GOT3 (cell line): ENCODE results near the gene LTBR.
"Not testable (repeated sequence)": the region's sequence is repeated elsewhere in the genome, so short reads cannot be mapped to it uniquely, and the experiment has no call there.

Experiments used
- DNase-seq: peaks from one replicate; lab custom pipeline; 2025; ENCODE audit warnings: mixed read lengths; lab: John Stamatoyannopoulos, UW

Gene LTBR

DNA sequence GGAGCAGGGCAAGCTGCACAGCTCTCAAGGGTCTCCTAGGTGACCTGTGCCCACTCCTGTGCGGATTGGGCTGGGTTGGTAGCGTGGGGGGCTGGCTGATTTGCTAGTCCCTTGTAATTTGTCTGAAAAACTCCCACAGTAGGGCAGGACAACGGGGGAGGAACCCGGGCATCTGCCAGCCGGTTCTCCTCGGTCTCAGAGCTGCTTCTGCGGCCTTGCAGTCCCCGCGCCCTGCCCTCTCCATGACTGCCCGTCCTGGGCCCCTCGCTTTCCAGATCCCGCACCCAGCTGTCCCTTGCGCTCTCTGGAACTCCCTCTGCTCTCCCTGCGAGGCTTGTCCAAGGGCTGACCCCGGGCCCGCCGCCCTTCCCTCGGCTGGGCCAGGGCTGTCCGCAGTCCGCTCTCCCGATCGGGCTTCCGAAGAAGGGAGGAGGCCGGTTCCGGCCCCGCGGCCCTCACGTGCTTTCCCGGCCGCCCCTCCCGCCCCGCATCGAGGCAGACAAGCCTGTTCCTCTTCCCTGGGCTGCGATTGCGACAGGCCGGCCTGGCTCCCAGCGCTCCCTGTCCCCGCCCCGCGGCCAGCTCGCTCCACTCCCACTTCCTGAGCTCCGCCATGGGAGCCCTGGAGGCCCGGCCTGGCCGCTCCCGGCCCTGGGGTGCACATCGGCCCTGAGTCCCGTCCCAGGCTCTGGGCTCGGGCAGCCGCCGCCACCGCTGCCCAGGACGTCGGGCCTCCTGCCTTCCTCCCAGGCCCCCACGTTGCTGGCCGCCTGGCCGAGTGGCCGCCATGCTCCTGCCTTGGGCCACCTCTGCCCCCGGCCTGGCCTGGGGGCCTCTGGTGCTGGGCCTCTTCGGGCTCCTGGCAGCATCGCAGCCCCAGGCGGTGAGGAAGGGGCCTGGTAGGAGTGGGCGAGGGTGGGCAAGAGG lies at the start of gene LTBR:
LTBR (plus strand) TSS at position 591 of the 927 bp plus-strand sequence; CDS start at position 788, 197 bp downstream.
- DNase-seq = peak; percentile 53

DNA sequence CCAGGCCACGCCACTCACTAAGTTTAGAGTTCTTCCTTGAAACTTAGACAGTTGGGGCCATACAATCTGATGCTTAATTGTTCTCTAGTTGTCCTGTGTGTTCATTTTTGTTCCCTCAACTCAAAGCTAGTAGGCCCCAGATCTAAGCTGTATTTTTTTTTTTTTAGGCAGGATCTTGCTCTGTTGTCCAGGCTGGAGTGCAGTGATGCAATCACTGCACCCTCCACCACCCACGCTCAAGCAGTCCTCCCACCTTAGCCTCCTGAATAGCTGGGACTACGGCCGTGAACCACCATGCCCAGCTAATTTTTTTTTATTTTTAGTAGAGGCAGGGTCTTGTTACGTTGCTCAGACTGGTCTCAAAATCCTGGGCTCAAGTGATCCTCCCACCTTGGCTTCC lies 49.6 kb upstream of the LTBR start:
- DNase-seq = no peak

DNA sequence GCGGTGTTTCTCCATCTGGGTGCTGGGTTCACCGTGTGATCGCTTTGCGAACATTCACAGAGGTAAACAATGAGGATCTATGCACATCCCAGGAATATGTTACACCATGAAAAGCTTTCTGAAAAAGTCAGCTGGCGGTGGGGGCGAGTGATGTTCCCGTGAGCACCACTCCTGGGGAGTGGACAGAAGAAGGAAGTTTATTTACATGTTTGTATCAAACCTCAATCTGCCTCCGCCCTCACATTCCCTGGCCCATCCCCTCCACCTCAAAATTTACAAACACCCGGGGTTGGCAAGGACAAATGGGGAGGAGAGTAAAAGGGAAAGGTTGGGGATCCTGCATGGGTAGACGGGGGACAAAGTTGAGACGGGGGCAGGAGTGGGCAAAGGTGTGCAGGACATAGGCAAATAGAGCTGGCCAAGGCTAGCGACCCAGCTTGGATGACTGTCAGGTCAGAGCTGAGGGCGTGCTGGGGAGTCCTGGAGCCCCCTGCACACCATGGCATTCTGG lies 49.0 kb upstream of the LTBR start:
- no peak for DNase-seq

DNA sequence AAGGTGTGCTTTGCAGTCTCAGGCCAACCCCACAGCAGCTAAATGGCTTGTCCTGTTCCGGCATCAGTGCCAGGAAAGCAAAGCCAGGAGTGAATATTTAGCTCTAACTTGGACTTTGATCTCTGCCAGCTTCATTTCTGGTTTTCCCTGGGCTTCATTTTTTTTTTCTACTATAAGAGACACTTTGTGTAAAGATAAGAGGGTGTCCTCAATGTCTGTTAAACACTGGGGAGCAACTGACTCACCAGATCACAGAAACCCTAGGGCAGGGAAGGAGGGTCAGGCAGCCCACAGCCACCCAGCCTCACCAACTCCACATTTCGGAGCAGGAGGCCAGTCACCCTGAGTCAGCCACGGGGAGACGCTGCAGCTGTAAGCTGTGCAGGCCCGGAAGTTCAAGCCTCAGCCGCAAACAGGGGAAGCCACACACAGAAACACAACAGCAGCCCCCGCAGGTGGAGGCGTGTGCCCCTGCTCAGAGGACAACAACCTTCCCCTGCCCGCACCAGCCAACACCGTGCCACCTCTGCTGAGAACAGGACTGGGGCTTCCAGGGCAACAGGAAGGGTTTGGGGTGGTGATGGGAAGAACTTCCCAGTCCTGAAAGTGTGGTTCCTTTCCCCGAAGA lies 48.4 kb upstream of the LTBR start:
- peak; percentile 44 for DNase-seq

DNA sequence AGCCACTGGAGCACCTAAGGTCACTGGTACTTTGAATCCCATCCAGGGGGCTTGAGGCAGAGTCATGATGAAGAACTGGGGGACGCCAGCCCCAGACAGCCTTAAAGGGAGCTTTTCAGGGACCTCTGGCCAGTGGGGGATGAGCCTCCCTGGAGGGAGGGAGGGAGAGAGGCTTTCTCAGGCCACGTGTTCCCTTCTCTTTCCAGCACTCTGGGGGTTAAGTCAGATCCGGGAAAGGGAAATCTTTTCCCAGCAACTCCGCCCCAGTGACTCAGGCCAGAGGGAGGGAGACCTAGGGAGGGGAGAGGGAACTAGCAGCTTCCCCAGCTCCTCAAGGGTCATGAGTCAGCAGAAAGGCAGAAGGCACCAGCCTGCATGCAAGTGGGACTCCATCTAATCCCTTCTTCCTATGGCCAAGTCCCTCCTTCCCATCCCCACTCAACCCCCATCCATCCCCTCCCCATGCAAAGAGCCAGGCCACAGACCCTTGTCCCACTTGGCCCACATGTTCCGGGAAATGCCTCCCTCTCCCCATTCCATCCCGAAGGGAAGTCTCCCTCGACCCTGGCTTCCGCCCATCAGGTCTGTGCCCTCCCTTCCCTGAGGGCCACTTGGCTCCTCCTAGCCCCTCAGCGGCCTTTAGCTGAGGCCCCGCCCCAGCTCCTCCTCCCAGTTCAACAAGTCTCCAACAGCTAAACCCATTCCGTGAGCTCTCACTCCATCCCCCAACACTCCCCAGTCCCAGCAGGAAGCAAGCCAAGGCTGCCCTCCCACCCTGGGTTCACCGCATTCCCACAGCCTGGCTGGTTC lies 47.7 kb upstream of the LTBR start:
- DNase-seq = peak; percentile 94

DNA sequence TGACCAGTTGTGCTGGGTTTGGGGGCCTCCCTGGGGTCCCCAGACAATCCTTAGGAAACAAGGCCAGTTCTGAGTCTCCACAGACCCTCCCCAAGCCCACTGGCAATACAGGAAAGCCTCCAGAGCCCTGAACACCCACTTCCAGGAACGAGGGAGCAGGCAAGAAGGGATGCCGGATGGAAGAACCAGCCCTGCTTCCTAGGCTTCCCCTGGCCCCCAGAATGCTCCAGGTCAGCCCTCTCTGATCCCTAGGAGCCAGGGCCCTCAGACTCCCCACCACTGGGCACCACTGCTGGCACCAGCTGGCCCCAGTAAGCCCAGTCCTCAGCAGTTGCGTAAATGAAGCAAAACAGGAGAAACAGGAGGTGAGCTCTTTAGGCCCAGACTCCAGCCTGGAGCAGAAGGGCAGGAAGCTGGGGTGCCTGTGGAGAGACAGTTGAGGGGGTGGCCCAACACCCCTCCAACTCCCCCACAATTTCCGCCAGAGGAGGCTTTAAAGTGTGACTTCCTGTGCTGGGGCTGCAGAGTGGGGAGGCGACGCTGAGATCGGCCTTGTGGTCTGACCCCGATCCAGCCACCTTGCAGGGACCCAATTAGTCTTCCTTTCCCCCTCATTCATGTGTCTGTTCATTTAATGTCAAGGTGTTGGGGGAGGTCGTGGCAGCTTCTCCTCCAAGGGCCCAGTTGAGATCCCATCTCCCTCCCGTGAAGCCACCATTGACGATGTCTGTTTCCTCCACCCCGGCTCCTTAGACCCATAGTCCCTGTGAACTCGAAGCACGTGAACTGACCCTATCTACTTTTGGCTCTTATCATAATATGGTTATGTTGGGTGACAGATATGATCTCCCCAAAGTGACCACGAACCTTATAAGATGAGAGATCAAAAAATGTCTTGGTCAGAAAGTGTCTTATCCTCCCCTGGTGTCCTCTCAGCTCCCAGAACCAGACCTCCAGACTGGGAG lies 46.8 kb upstream of the LTBR start:
- no peak for DNase-seq

DNA sequence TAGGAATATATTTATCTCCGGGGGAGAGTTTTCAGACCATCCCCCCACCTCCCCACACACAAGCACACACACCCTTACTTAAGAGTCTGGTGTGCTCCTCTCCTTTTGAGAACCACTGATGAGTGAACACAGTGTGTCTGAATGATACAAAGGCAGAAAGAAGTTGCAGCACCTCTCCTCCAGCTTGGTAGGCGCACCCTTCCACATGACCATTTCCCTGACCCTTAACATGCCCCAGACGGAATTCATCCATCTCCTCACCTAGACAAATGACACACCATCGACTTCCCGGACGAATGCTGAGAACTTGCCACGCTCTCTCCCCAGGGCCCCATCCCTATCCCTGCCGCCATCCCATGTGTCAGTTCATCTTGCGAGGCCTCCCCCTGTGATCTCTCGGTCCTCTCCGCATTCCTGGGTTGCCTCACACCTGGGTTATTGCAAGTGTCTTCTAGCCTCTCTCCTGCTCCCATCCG lies 46.0 kb upstream of the LTBR start:
- DNase-seq = no peak

DNA sequence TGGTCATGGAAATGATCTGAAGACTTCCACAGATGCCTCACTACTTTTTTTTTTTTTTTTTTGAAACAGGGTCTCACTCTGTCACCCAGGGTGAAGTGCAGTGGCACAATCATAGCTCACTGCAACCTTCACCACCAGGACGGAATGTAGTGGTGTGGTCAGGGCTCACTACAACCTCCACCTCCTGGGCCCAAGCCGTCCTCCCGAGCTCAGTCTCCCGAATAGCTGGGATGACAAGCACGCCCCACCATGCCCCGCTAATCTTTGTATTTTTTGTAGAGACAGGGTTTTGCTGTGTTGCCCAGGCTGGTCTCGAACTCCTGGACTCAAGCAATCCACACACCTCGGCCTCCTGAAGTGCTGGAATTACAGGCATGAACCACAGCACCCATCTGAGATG lies 45.4 kb upstream of the LTBR start:
- not testable (repeated sequence) for DNase-seq

DNA sequence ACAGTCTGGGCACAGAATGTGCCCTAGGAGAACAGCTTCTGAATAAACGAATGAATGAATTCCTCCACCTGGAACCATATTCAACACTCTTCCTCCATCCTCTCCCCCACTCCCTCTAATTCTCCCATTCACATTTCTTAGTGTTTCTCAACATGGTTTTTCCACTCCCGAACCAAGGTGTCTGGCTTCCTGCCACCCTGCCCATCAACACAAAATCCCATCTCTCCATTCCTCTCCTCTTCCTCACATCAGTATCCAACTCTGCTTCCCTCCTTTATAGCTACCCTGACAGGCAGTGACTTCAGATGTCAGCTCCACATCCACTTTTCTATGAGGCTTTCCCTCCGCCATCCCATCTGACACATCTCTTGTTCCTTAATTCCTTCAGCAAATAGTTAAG lies 45.0 kb upstream of the LTBR start:
- no peak for DNase-seq

DNA sequence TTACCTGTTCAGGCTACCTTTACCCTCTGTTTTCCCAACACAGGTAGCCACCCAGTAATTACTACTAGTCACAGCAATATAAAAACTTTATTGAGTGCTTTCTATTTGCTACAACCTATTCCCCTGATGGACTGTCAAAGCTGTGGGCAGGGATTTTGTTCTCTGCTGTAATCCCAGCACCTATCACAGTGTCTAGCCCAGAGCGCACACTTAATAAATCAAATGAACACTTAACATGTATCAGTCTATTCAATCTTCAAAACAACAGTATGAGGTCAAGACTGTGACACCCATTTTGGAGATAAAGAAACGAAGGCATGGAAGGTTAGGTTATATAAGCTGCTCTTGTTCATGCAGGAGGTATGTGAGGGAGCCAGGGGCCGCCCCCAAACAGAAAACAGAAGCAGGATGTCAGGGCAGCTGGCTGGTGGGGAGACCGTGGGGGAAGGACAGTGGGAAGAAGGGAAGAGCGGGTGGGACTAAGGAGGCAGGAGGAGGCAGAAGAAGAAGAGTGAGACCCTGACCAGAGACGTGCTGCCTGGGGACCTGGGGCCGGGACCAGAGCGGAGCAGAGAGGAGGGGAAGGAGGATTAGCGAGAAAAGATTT lies 43.8 kb upstream of the LTBR start:
- no peak for DNase-seq

DNA sequence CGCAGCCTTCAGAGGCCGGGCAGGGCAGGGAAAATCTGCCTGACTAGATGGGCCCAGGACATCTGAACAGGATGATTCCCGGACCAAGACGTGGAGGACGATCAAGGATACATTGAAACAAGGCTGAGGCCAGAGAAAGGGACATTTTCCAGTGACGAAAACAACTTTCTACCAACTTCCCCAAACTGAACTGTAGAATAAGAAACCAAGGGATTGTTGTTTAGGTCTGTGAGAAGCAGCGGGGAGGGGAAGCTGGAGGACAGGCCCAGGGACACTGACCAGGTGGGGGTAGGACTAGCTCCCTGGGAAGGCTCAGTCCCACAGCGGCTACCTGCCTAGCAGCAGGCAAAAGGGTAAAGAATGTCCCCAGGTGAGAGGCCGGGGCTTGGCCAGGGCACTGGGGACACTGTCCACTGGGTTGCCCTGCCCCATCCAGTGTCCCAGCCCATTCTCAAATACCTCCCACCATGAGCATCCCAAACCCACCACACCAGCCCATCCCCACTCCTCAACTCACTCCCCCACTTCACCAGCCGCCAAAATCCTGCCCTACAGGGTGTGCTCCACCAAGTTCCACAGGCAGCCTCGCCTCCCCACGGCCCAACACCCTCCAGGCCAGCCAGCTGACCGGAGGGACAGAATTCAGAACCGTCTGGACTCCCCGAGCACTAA lies 43.1 kb upstream of the LTBR start:
- DNase-seq = no peak

DNA sequence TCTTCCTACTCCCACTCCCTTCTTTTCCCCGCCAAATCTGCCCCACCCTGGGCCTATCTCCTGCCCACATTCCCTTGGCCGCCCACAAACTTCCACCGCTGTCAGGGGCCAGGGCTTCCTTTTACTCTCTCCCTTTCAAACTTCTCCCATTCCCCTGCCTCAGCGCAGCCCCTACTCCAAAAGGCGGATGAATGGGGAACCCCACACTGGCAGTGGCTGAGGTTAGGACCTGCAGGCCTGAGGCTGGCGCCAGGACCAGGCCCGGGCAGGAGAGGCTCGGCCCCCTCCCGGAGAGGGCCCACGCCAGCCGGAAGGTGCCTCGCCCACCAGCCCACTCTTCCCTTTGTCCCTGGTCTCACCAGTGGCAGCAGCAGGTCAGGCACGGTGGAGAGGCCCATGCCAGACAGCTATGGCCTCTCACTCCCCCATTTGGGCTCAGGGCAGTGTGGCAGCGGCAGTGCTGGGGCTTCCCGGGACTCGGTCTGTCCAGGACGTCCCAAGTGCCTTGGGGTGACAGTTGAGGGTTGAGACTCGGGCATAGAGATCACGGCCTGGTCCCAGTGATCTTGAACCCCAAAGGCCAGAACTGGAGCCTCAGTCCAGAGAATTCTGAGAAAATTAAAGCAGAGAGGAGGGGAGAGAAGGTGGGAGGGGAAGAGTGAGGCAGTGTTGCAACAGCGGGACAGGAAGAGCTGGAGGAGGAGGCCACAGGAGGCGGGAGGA lies 42.4 kb upstream of the LTBR start, which contains the start of gene TNFRSF1A:
TNFRSF1A (minus strand) TSS at position 660 of the 723 bp plus-strand sequence; CDS start at position 398, 262 bp downstream.
- DNase-seq = no peak

DNA sequence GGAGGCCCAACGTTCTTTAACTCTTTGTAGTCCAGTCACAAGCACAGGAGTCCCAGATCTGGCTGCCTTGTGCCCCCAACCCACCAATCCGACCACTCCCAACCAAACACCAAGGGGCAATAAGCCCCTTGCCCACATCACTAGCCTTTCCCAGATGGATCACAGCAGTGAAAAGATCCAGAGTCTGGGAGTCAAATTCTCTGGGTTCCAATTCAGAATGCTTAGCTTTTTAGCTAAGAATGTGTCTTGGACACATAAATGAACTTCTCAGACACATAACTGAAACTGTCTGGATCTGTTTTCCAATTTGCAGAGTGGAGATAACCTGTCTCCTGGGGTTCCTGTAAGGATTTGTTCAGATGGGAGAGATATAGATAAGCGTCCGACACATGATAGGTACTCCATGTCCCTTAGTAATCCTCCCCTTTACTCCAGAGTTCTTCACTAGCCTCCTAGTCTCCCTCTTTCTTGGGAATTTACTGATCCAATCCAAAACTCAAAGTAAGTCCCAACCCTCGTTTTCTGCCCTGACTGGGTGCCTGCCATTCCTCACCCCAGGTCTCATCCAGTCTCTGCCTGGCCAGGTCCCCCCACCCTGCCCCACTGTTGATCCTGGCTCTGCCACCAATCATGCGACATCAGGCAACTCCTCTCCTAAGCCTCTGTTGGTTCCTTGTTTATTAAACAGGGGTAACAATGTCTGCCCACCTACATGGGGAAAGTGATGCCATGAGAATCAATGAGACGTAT lies 41.6 kb upstream of the LTBR start:
- no peak for DNase-seq

DNA sequence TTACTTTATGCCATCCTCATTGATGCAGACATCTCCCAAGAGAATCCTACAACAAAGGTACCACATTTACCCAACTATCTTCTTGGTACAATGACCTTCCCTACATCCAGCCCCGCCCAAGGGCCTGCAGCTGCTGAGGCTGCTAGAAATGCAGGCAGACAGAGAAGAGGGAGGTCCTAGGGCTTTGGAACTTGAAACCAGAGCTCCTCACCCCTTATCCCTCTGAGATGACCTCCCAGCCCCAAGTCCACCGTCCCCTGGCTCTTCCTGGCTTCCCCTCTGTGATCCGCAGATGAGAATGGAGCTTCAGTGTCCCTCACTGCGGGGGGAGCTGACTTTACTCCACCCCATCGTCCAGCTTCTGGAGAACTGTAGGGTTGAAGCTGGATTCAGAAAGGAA lies 40.4 kb upstream of the LTBR start:
- no peak for DNase-seq

DNA sequence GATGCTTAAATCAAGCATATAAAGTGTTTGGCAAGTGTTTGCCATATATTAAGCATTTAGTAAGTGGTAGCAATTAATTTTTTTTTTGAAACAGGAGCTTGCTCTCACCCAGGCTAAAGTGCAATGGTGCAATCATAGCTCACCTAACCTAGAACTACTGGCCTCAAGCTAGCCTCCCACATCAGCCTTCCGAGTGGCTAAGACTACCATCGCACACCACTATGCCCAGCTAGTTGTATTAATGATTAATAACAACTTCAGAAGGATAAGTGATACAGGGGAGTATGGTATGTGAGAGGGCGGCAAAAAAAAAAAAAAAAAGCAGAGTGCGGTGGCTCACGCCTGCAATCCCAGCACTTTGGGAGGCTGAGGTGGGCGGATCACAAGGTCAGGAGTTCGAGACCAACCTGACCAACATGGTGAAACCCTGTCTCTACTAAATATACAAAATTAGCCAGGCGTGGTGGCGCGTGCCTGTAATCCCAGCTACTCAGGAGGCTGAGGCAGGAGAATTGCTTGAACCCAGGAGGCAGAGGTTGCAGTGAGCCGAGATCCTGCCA lies 39.8 kb upstream of the LTBR start:
- not testable (repeated sequence) for DNase-seq

DNA sequence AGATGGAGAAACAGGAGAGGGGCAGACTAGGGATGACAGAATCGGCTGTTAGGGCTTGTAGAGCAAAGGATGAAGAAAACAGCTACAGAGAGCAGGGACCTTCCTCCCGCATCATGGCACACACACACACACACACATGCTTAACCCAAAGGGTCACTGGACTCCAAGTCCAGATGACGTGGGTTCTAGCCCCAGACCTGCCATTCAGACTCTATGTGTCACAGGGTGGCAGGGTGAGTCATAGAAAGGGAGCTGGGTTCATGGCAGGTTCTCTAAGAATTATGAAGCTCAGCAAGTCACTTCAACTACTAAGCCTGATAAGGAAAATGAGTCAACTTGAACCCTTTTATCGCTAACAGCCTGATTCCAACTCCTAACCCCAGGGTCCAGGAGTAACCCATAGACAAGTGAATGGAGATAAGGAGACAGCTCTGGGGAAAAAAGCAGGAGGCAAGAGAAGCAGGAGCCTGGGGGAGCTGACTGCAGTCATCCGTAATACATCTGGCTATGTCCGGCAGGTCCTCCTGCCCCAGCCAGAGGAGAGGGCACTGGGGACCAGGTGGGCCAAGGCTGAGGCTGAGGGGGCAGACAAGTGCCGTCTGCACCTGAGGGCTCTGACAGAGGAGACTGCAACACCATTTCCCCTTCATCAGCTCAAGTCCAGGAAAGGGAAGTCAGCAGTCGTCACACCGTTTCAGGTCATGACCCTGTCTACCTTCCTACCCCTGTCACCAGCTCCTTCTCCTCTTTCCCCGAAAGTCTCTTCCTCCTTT lies 38.5 kb upstream of the LTBR start:
- DNase-seq = no peak

DNA sequence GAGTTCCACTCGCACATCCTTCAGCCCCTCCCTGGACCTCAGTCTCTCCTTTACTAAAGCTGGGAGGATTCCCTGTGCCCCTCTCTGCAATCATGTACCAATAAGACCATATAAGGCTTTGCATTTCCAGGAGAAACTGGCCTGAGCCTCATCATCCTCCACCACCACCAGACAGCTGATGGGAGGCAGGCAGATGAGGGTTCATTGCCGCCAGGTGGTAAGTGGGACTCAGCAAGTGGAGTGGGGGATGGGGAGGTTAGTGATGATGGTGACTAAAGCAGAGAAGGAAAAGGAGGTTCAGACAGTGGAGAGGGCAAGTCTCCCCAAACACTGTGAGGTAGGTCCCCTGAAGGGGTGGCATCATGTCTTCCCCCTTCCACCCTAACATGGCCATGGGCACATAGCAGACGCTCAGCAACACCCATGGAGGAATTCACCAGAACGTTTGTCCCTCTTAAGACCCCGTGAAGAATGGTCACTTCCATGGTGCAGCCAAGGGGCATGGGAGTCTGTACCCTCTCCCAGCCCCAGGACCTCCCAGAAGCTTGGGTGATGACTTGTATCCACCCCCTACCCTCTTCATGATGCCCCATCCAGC lies 37.6 kb upstream of the LTBR start:
- DNase-seq = no peak
